Natural killer cell treated with Interleukin-12 subunit alpha and Interleukin-12 subunit beta and Interleukin-15 and Interleukin-18, amount 100 ng/mL, for 72 hours (primary cell): ENCODE data around the gene ANGEL1. TPM values are rescaled to one million over a fixed set of nuclear protein-coding genes. Genes with fewer than 3 reads are reported as not detected.

Source experiments
- ATAC-seq, 2 donors: fragments of 150-1000 bp; cut with Tn5 transposase in 1 of 2; sonication (Bioruptor Pico), chemical (Tn5 transposase) in 1 of 2; 2 replicates each; pipeline ENCODE4 v1.10.0; 2021
- DNase-seq: peaks from one replicate; pipeline ENCODE4 v3.0.0; 2022; ENCODE audit warnings: low spot score
- H3K27ac Mint-ChIP-seq, 2 donors: 1 replicate in 1 of 2; 2 replicates in 1 of 2; pipeline ENCODE4 v1.8.0; 2022; ENCODE audit warnings: mixed read lengths in 2 of 2, mild to moderate bottlenecking in 1 of 2, moderate library complexity in 1 of 2
- H3K27me3 Mint-ChIP-seq, 2 donors: 1 replicate in 1 of 2; 2 replicates in 1 of 2; pipeline ENCODE4 v1.8.0; 2022; ENCODE audit warnings: mixed read lengths in 2 of 2
- H3K36me3 Mint-ChIP-seq: one replicate; pipeline ENCODE4 v1.8.0; 2022; ENCODE audit warnings: mixed read lengths
- H3K4me1 Mint-ChIP-seq, 2 donors: 1 replicate in 1 of 2; 2 replicates in 1 of 2; pipeline ENCODE4 v1.8.0; 2022; ENCODE audit warnings: low read depth in 2 of 2, mixed read lengths in 2 of 2, mild to moderate bottlenecking in 1 of 2
- H3K4me3 Mint-ChIP-seq: one replicate; pipeline ENCODE4 v1.8.0; 2022; ENCODE audit warnings: mixed read lengths
- H3K9me3 Mint-ChIP-seq: 2 replicates; pipeline ENCODE4 v1.8.0; 2022; ENCODE audit warnings: mixed read lengths
- total RNA-seq, 2 donors: library from RNA; stranded (reverse); gene quantifications; one replicate each; pipeline ENCODE4 v1.2.3, GENCODE V29; 2022

Gene ANGEL1
- total RNA-seq, result 10 to 100 TPM; 11.7 to 14.6 TPM

- peak; percentile 97 to 98 for ATAC-seq
- H3K4me3 Mint-ChIP-seq, result peak within 1 kb of the TSS; percentile 89
- H3K27me3 Mint-ChIP-seq, result no peaks in the 10 kb centered on the region
- H3K9me3 Mint-ChIP-seq, result no peaks in the 10 kb centered on the region
- peaks cover 16 to 17% of the 10 kb centered on the region in 2 donors for H3K4me1 Mint-ChIP-seq
- peak; percentile 97 for DNase-seq
- peak within 1 kb of the TSS; percentile 82 to 92 for H3K27ac Mint-ChIP-seq
- peaks cover 5% of the 10 kb centered on the region for H3K36me3 Mint-ChIP-seq
Measured at GRCh38 chr14:76812422-76813383, at the start of gene ANGEL1. Gene ANGEL1, minus strand, starts transcription at chr14:76812882. Its CDS starts 55 bp downstream, at chr14:76812827.

- Mint-ChIP-seq H3K27me3 (peaks cover 20 to 23% of the 10 kb centered on the region in 2 donors), H3K9me3 (no peaks in the 10 kb centered on the region), H3K27ac (no peak overlapping the region), H3K36me3 (no peaks in the 10 kb centered on the region), H3K4me3 (no peak overlapping the region), H3K4me1 (peaks cover 0 to 3% of the 10 kb centered on the region in 2 donors)
- DNase-seq, result no peak
- ATAC-seq, result no peak
Measured at GRCh38 chr14:76861574-76862255, 49.0 kb upstream of the ANGEL1 start.

- H3K4me1 Mint-ChIP-seq, result no peaks in the 10 kb centered on the region
- no peak overlapping the region for H3K27ac Mint-ChIP-seq
- DNase-seq (no peak), ATAC-seq (no peak)
- peaks cover 20 to 29% of the 10 kb centered on the region in 2 donors for H3K27me3 Mint-ChIP-seq
- H3K36me3 Mint-ChIP-seq, result no peaks in the 10 kb centered on the region
- no peaks in the 10 kb centered on the region for H3K9me3 Mint-ChIP-seq
- H3K4me3 Mint-ChIP-seq, result no peak overlapping the region
Measured at GRCh38 chr14:76856769-76857168, 44.1 kb upstream of the ANGEL1 start.

GRCh38 chr14:76855066-76855465 is 42.4 kb upstream of the ANGEL1 start:
- DNase-seq (no peak), ATAC-seq (no peak)
- H3K27me3 Mint-ChIP-seq, result peaks cover 20 to 29% of the 10 kb centered on the region in 2 donors
- H3K4me3 Mint-ChIP-seq, result no peak overlapping the region
- H3K4me1 Mint-ChIP-seq, result no peaks in the 10 kb centered on the region
- no peak overlapping the region for H3K27ac Mint-ChIP-seq
- no peaks in the 10 kb centered on the region for H3K9me3 Mint-ChIP-seq
- H3K36me3 Mint-ChIP-seq, result no peaks in the 10 kb centered on the region

- Mint-ChIP-seq H3K36me3 (no peaks in the 10 kb centered on the region), H3K9me3 (no peaks in the 10 kb centered on the region), H3K27ac (no peak overlapping the region), H3K4me3 (no peak overlapping the region), H3K27me3 (peaks cover 14 to 21% of the 10 kb centered on the region in 2 donors), H3K4me1 (peaks cover 0 to 3% of the 10 kb centered on the region in 2 donors)
- no peak for ATAC-seq
- no peak for DNase-seq
Measured at GRCh38 chr14:76848879-76849278, 36.2 kb upstream of the ANGEL1 start.

- Mint-ChIP-seq H3K36me3 (no peaks in the 10 kb centered on the region), H3K27me3 (peaks cover 18 to 20% of the 10 kb centered on the region in 2 donors), H3K27ac (no peak overlapping the region), H3K4me3 (no peak overlapping the region), H3K4me1 (peaks cover 0 to 3% of the 10 kb centered on the region in 2 donors), H3K9me3 (no peaks in the 10 kb centered on the region)
- DNase-seq (no peak), ATAC-seq (no peak)
Measured at GRCh38 chr14:76846331-76847047, 33.8 kb upstream of the ANGEL1 start.

- H3K27ac Mint-ChIP-seq, result no peak overlapping the region
- peaks cover 0 to 3% of the 10 kb centered on the region in 2 donors for H3K4me1 Mint-ChIP-seq
- no peaks in the 10 kb centered on the region for H3K36me3 Mint-ChIP-seq
- no peak overlapping the region for H3K4me3 Mint-ChIP-seq
- H3K27me3 Mint-ChIP-seq, result peaks cover 18 to 20% of the 10 kb centered on the region in 2 donors
- DNase-seq (no peak), ATAC-seq (peak; percentile 83 to 95)
- no peaks in the 10 kb centered on the region for H3K9me3 Mint-ChIP-seq
Measured at GRCh38 chr14:76844223-76844622, 31.5 kb upstream of the ANGEL1 start.

GRCh38 chr14:76842414-76842813 is 29.7 kb upstream of the ANGEL1 start:
- no peaks in the 10 kb centered on the region for H3K9me3 Mint-ChIP-seq
- H3K4me3 Mint-ChIP-seq, result no peak overlapping the region
- ATAC-seq, result no peak
- H3K27me3 Mint-ChIP-seq, result peaks cover 21 to 25% of the 10 kb centered on the region in 2 donors
- no peak for DNase-seq
- H3K27ac Mint-ChIP-seq, result no peak overlapping the region
- H3K4me1 Mint-ChIP-seq, result peaks cover 0 to 3% of the 10 kb centered on the region in 2 donors
- no peaks in the 10 kb centered on the region for H3K36me3 Mint-ChIP-seq

- H3K27ac Mint-ChIP-seq, result no peak overlapping the region
- no peaks in the 10 kb centered on the region for H3K9me3 Mint-ChIP-seq
- peaks cover 9 to 14% of the 10 kb centered on the region in 2 donors for H3K27me3 Mint-ChIP-seq
- no peak for ATAC-seq
- H3K4me3 Mint-ChIP-seq, result no peak overlapping the region
- no peak for DNase-seq
- no peaks in the 10 kb centered on the region for H3K36me3 Mint-ChIP-seq
- no peaks in the 10 kb centered on the region for H3K4me1 Mint-ChIP-seq
Measured at GRCh38 chr14:76837524-76837923, 24.8 kb upstream of the ANGEL1 start.

GRCh38 chr14:76836029-76836630 is 23.4 kb upstream of the ANGEL1 start:
- Mint-ChIP-seq H3K27ac (no peak overlapping the region), H3K9me3 (no peaks in the 10 kb centered on the region), H3K4me3 (no peak overlapping the region), H3K36me3 (no peaks in the 10 kb centered on the region), H3K27me3 (peaks cover 9 to 13% of the 10 kb centered on the region in 2 donors), H3K4me1 (no peaks in the 10 kb centered on the region)
- DNase-seq, result no peak
- no peak for ATAC-seq

GRCh38 chr14:76834241-76834661 is 21.6 kb upstream of the ANGEL1 start:
- Mint-ChIP-seq H3K27me3 (peaks cover 9 to 15% of the 10 kb centered on the region in 2 donors), H3K27ac (no peak overlapping the region), H3K9me3 (no peaks in the 10 kb centered on the region), H3K36me3 (no peaks in the 10 kb centered on the region), H3K4me1 (no peaks in the 10 kb centered on the region), H3K4me3 (no peak overlapping the region)
- no peak for ATAC-seq
- no peak for DNase-seq

GRCh38 chr14:76833011-76833410 is 20.3 kb upstream of the ANGEL1 start:
- Mint-ChIP-seq H3K4me1 (no peaks in the 10 kb centered on the region), H3K9me3 (no peaks in the 10 kb centered on the region), H3K27ac (no peak overlapping the region), H3K27me3 (peaks cover 1 to 11% of the 10 kb centered on the region in 2 donors), H3K36me3 (no peaks in the 10 kb centered on the region), H3K4me3 (no peak overlapping the region)
- no peak for ATAC-seq
- no peak for DNase-seq

GRCh38 chr14:76832503-76832988 is 19.9 kb upstream of the ANGEL1 start:
- ATAC-seq, result no peak
- Mint-ChIP-seq H3K4me1 (no peaks in the 10 kb centered on the region), H3K27me3 (peaks cover 0 to 14% of the 10 kb centered on the region in 2 donors), H3K27ac (no peak overlapping the region), H3K4me3 (no peak overlapping the region), H3K9me3 (no peaks in the 10 kb centered on the region), H3K36me3 (no peaks in the 10 kb centered on the region)
- DNase-seq, result no peak
